Suprapubic skin (tissue), 4 donors: ENCODE data around the gene PUS1.

Experiments
- CTCF ChIP-seq, 2 donors: fragments of 200-600 bp in 1 of 2; fragments of 450-650 bp in 1 of 2; sonication (generic) in 1 of 2; IDR thresholded peaks; one replicate each; pipeline ENCODE4 v1.5.1; 2016 to 2019; ENCODE audit warnings: antibody characterized with exemption in 2 of 2, mild to moderate bottlenecking in 1 of 2, moderate library complexity in 1 of 2
- EP300 ChIP-seq: sonication (generic); formaldehyde crosslinking; IDR thresholded peaks from one replicate; pipeline ENCODE4 v1.6.1; 2017; ENCODE audit warnings: antibody characterized with exemption
- POLR2AphosphoS5 ChIP-seq, 3 donors: sonication (generic); formaldehyde crosslinking; IDR thresholded peaks; one replicate each; pipeline ENCODE4 v1.6.1; 2017; ENCODE audit warnings: antibody characterized with exemption in 3 of 3

- no peak for TF ChIP-seq CTCF (IDR thresholded peaks at IDR 0.05)
- TF ChIP-seq POLR2AphosphoS5 (IDR thresholded peaks at IDR 0.05), result no peak
- no peak for TF ChIP-seq EP300
These were observed 62.8 kb downstream of the PUS1 start for GRCh38 chr12:131991816-131992430.
